K562 (cell line): ENCODE results near the gene PTP4A1. TPM values are rescaled to one million over a fixed set of nuclear protein-coding genes. Genes with fewer than 3 reads are reported as not detected.

ENCODE experiments used
- FOXA1 ChIP-seq: fragments of 450-650 bp; IDR thresholded peaks from 2 replicates; pipeline ENCODE4 v1.6.1; 2016; ENCODE audit warnings: mild to moderate bottlenecking, borderline replicate concordance
- FOXJ3 ChIP-seq: sonication (generic); formaldehyde crosslinking; IDR thresholded peaks from 2 replicates; pipeline ENCODE4 v1.4.0; 2020; ENCODE audit warnings: mild to moderate bottlenecking, missing genetic modification reagents
- FOXM1 ChIP-seq, 2 experiments: fragments of 450-650 bp in 1 of 2; sonication (generic) in 1 of 2; formaldehyde crosslinking in 1 of 2; IDR thresholded peaks; 2 replicates each; pipeline versions ENCODE4 v1.6.1 to v1.9.0; 2017 to 2022; ENCODE audit warnings: low read depth in 2 of 2, mild to moderate bottlenecking in 2 of 2, missing genetic modification reagents in 1 of 2, moderate library complexity in 1 of 2
- GATA2 ChIP-seq: sonication (generic); formaldehyde crosslinking; IDR thresholded peaks from 2 replicates; pipeline ENCODE4 v1.4.0; 2020; ENCODE audit warnings: mild to moderate bottlenecking, missing genetic modification reagents
- HDAC2 ChIP-seq: fragments of 450-650 bp; IDR thresholded peaks from 2 replicates; pipeline ENCODE4 v1.6.1; 2016; ENCODE audit warnings: mild to moderate bottlenecking
- HMBOX1 ChIP-seq: sonication (generic); IDR thresholded peaks from 2 replicates; pipeline ENCODE4 v1.6.1; 2016
- KLF10 ChIP-seq: fragments of 250-450 bp; sonication (Bioruptor Pico); IDR thresholded peaks from 2 replicates; pipeline ENCODE4 v1.6.1; 2021; ENCODE audit warnings: matching md5 sums
- KLF16 ChIP-seq: IDR thresholded peaks from 2 replicates; pipeline ENCODE4 v1.6.1; 2016; ENCODE audit warnings: antibody characterized with exemption
- MBD1 ChIP-seq: fragments of 250-450 bp; sonication (Bioruptor Pico); IDR thresholded peaks from 2 replicates; pipeline ENCODE4 v1.8.0; 2022; ENCODE audit warnings: inconsistent platforms
- MLX ChIP-seq, 2 experiments: fragments of 450-650 bp in 1 of 2; sonication (generic) in 1 of 2; formaldehyde crosslinking; conservative IDR thresholded peaks; 2 replicates each; pipeline versions ENCODE4 v1.4.0 to v1.8.1; 2020 to 2022; ENCODE audit warnings: mild to moderate bottlenecking in 1 of 2, missing genetic modification reagents in 1 of 2
- SMARCB1 ChIP-seq: IDR thresholded peaks from 2 replicates; pipeline ENCODE4 v1.6.1; 2011; ENCODE audit warnings: improper control_type of control experiment, low read depth; ENCODE audit not compliant: insufficient read length
- TEAD1 ChIP-seq, 2 experiments: fragments of 450-650 bp in 1 of 2; sonication (generic) in 1 of 2; formaldehyde crosslinking; IDR thresholded peaks; 2 replicates each; pipeline versions ENCODE4 v1.4.0 to v1.8.0; 2020 to 2022; ENCODE audit warnings: mild to moderate bottlenecking in 2 of 2, missing genetic modification reagents in 1 of 2
- ZBTB5 ChIP-seq: fragments of 450-650 bp; IDR thresholded peaks from 2 replicates; pipeline ENCODE4 v1.6.1; 2017; ENCODE audit warnings: antibody characterized with exemption
- ZNF644 ChIP-seq: fragments of 200-800 bp; sonication (Bioruptor generic); IDR thresholded peaks from 2 replicates; pipeline ENCODE4 v1.6.1; 2016; ENCODE audit warnings: low read depth, missing genetic modification characterization, missing compliant biosample characterization
- ZNF699 ChIP-seq: fragments of 250-450 bp; sonication (Bioruptor Pico); IDR thresholded peaks from 2 replicates; pipeline ENCODE4 v1.8.0; 2021; ENCODE audit warnings: mild to moderate bottlenecking, moderate library complexity; ENCODE audit not compliant: insufficient replicate concordance
- polyA plus RNA-seq, 8 experiments: library from polyadenylated mRNA; depleted of rRNA in 4 of 8; stranded (reverse) in 5 of 8; unstranded in 3 of 8; fragments of >200 nt; fragmentation: Nextera tagmentation in 2 of 8; fragmentation: Illumina TruSeq in 1 of 8; extraction: Ambion mirVana in 2 of 8; extraction: Trizol in 1 of 8; gene quantifications; 2 replicates each; pipeline versions ENCODE4 v1.2.1 to v1.2.3, GENCODE V29; 2011 to 2014; ENCODE audit warnings: inconsistent platforms in 1 of 8, missing spikeins in 1 of 8
- total RNA-seq, 7 experiments: library from RNA; depleted of rRNA in 6 of 7; stranded (reverse); fragments of >200 nt in 6 of 7; fragmentation: Illumina TruSeq in 2 of 7; extraction: Trizol in 2 of 7; gene quantifications; 2 replicates each; pipeline versions ENCODE4 v1.2.1 to v1.2.3, GENCODE V29; 2011 to 2021; ENCODE audit warnings: low replicate concordance in 1 of 7
- TF ChIP-seq, protein P1 (sequence below): fragments of 450-650 bp; formaldehyde crosslinking; IDR thresholded peaks from 2 replicates; pipeline ENCODE4 v1.4.0; 2020; ENCODE audit warnings: mild to moderate bottlenecking, moderate library complexity
- TF ChIP-seq, protein P2 (sequence below): sonication (generic); formaldehyde crosslinking; IDR thresholded peaks from 2 replicates; pipeline ENCODE4 v1.8.1; 2023; ENCODE audit warnings: mild to moderate bottlenecking, missing genetic modification reagents

PTP4A1 gene
- total and polyA plus RNA-seq, 9 of the 15 experiments (the other 6 are each of a cell fraction or from before 2014, with no cell fraction given) = 3.7 to 67.5 (median 13.1) TPM

DNA sequence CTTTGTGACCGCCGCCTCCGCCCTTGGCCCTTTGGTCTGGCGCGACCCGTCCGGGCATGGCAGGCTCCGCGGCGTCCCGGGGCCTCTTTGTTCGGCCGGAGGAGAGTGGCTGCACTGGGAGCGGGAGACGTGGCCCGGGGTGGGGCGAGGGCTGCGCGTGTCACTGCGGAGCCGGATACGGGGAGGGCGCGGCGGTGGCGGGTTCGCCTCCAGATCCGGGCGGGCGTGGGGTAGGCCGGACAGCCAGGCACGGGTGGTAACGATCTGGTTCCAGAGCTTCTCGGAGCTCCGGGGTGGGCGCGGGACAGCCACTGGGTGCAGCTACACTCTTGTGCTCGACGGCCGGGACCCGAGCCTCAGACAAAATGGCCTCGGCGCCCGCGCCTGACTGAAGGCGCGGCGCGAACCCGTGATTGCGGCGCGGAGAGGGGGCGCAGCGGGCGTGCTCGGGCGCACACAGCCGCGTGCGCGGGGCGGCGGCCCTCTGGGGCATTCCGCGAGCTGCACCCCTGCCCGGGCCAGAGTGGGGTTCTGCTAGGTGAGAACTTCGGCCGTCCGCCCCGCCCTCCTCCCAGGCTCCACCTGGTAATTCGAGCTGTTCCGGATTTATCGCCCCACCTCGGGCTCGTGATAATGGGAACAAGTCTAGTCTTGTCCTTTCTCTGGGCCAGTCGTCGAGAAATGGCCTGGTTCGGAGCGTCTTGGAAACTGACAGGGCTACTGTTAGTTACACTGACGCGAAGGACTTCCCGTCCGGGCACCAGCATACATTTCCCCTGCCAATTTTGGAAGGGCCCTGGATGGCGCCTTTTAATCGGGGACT lies 1.0 kb downstream of the PTP4A1 start (continued):
- TF ChIP-seq ZNF644 (tag) (no peak), GATA2 (CRISPR knock-in tag) (no peak), FOXM1 (IDR thresholded peaks at IDR 0.05; ENCODE audit: low read depth) (no peak), FOXM1 (CRISPR knock-in tag; IDR thresholded peaks at IDR 0.05; ENCODE audit: low read depth) (no peak; the same call in none of the 2 replicates), HDAC2 (no peak), FOXA1 (no peak), KLF10 (no peak), FOXJ3 (CRISPR knock-in tag) (no peak), ZNF699 (CRISPR knock-in tag) (no peak), TEAD1 (CRISPR knock-in tag; IDR thresholded peaks at IDR 0.05) (peak in 1 of 2 experiments; percentile 41; a peak in 1 of 4 replicates), KLF16 (no peak), SMARCB1 (no peak), MBD1 (CRISPR knock-in tag) (no peak), HMBOX1 (peak; percentile 54), MLX (CRISPR knock-in tag; conservative IDR thresholded peaks at IDR 0.05) (no peak), ZBTB5 (no peak)
- TF ChIP-seq, protein P1, sequence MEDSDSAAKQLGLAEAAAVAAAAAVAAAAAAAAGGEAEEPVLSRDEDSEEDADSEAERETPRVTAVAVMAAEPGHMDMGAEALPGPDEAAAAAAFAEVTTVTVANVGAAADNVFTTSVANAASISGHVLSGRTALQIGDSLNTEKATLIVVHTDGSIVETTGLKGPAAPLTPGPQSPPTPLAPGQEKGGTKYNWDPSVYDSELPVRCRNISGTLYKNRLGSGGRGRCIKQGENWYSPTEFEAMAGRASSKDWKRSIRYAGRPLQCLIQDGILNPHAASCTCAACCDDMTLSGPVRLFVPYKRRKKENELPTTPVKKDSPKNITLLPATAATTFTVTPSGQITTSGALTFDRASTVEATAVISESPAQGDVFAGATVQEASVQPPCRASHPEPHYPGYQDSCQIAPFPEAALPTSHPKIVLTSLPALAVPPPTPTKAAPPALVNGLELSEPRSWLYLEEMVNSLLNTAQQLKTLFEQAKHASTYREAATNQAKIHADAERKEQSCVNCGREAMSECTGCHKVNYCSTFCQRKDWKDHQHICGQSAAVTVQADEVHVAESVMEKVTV = no peak
- TF ChIP-seq, protein P2, sequence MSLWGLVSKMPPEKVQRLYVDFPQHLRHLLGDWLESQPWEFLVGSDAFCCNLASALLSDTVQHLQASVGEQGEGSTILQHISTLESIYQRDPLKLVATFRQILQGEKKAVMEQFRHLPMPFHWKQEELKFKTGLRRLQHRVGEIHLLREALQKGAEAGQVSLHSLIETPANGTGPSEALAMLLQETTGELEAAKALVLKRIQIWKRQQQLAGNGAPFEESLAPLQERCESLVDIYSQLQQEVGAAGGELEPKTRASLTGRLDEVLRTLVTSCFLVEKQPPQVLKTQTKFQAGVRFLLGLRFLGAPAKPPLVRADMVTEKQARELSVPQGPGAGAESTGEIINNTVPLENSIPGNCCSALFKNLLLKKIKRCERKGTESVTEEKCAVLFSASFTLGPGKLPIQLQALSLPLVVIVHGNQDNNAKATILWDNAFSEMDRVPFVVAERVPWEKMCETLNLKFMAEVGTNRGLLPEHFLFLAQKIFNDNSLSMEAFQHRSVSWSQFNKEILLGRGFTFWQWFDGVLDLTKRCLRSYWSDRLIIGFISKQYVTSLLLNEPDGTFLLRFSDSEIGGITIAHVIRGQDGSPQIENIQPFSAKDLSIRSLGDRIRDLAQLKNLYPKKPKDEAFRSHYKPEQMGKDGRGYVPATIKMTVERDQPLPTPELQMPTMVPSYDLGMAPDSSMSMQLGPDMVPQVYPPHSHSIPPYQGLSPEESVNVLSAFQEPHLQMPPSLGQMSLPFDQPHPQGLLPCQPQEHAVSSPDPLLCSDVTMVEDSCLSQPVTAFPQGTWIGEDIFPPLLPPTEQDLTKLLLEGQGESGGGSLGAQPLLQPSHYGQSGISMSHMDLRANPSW (CRISPR knock-in tag) = no peak
